Loucy (cell line): Measurements from ENCODE around the gene CDC42BPB.

Source experiments
- CTCF ChIP-seq: fragments of 200-600 bp; sonication (generic); conservative IDR thresholded peaks from 2 replicates; pipeline ENCODE4 v1.5.1; 2014; ENCODE audit warnings: mild to moderate bottlenecking, antibody characterized with exemption, low read length
- EZH2phosphoT487 ChIP-seq: fragments of 200-600 bp; IDR thresholded peaks from 2 replicates; pipeline ENCODE4 v1.6.1; 2018; ENCODE audit warnings: antibody characterized with exemption, mild to moderate bottlenecking, moderate library complexity, borderline replicate concordance

GRCh38 chr14:103087343-103087835 is 30.0 kb upstream of the CDC42BPB start:
- TF ChIP-seq CTCF: no peak
- no peak for TF ChIP-seq EZH2phosphoT487
